Measurements from ENCODE around the gene ARID4A.

ARID4A gene

GRCh38 chr14:58278177-58278576 lies 20.2 kb upstream of the ARID4A start:
- Histone ChIP-seq H3K9ac (ENCODE audit: low read depth, low read length) (no peak overlapping the region), H3K36me3 (ENCODE audit: insufficient read depth, low read depth, low read length) (peaks cover 77% of the 10 kb centered on the region), H3K27me3 (ENCODE audit: insufficient read depth, low read length) (no peaks in the 10 kb centered on the region), H3K4me3 (ENCODE audit: low read length) (no peak overlapping the region), H3K9me3 (ENCODE audit: insufficient read depth, low read depth, low read length) (no peaks in the 10 kb centered on the region), H3K27ac (ENCODE audit: low read length) (no peak overlapping the region), H3K4me1 (ENCODE audit: insufficient read depth, low read length) (no peaks in the 10 kb centered on the region)

- no peaks in the 10 kb centered on the region for H3K27me3 ChIP-seq (ENCODE audit: insufficient read depth, low read length)
- no peaks in the 10 kb centered on the region for H3K4me1 ChIP-seq (ENCODE audit: insufficient read depth, low read length)
- H3K4me3 ChIP-seq (ENCODE audit: low read length) = no peak overlapping the region
- H3K9ac ChIP-seq (ENCODE audit: low read depth, low read length) = no peak overlapping the region
- H3K9me3 ChIP-seq (ENCODE audit: insufficient read depth, low read depth, low read length) = no peaks in the 10 kb centered on the region
- H3K27ac ChIP-seq (ENCODE audit: low read length) = no peak overlapping the region
- peaks cover 90% of the 10 kb centered on the region for H3K36me3 ChIP-seq (ENCODE audit: insufficient read depth, low read depth, low read length)
These were observed 17.2 kb upstream of the ARID4A start for GRCh38 chr14:58280954-58281787.

DNA sequence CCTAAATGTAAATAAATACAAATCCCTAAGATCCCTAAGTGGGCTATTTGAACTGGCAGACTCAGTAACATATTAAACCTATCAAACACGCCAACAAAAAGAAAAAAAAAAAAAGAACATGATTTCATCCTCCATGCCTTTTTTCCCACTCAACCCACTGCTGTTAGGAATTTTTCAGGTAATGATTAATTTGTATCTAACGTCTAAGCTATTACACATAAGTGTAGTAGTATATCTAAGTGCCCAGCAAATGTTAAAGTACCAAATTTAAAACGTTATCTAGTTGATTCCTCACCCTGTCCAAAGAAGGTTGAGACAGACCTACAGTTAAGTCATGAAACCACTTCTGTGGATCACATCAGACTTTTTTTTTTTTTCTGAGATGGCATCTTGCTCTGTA lies 16.4 kb upstream of the ARID4A start:
- no peaks in the 10 kb centered on the region for H3K4me1 ChIP-seq (ENCODE audit: insufficient read depth, low read length)
- H3K27me3 ChIP-seq (ENCODE audit: insufficient read depth, low read length) = no peaks in the 10 kb centered on the region
- H3K4me3 ChIP-seq (ENCODE audit: low read length) = no peak overlapping the region
- H3K27ac ChIP-seq (ENCODE audit: low read length) = no peak overlapping the region
- H3K9me3 ChIP-seq (ENCODE audit: insufficient read depth, low read depth, low read length) = no peaks in the 10 kb centered on the region
- peaks cover 92% of the 10 kb centered on the region for H3K36me3 ChIP-seq (ENCODE audit: insufficient read depth, low read depth, low read length)
- H3K9ac ChIP-seq (ENCODE audit: low read depth, low read length) = no peak overlapping the region

DNA sequence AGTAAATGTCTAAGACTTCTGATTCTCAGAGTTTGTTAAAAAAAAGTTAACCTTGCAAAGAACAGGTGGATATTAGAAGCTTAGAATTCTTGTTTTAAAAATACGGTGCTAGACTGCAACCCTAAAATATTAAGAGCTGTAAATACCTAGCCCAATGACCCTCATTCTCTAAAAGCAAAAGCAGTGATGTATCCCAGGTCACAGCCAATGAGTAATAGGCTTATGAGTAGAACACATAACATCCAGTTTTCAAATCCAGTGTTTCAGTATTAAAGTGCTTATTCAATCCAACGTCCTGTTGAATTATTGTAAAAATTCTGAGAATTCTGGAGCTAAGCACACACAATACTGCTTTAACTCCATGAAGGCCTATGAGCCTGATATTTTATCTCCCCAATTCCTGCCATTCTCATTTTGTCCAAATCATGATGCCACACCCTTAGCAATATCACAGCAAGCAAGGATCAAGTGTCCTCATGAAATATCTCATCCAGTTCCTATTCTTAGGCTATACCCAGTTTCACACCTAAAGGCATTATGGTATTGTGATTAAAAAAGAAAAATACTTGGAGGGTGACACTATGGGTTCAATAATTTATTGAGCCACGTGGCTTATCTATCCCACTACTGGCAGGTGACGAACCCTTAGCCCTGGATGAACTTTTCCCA lies 15.3 kb upstream of the ARID4A start:
- peaks cover 94% of the 10 kb centered on the region for H3K36me3 ChIP-seq (ENCODE audit: insufficient read depth, low read depth, low read length)
- no peaks in the 10 kb centered on the region for H3K4me1 ChIP-seq (ENCODE audit: insufficient read depth, low read length)
- no peak overlapping the region for H3K27ac ChIP-seq (ENCODE audit: low read length)
- no peaks in the 10 kb centered on the region for H3K27me3 ChIP-seq (ENCODE audit: insufficient read depth, low read length)
- no peaks in the 10 kb centered on the region for H3K9me3 ChIP-seq (ENCODE audit: insufficient read depth, low read depth, low read length)
- no peak overlapping the region for H3K4me3 ChIP-seq (ENCODE audit: low read length)
- H3K9ac ChIP-seq (ENCODE audit: low read depth, low read length) = no peak overlapping the region

DNA sequence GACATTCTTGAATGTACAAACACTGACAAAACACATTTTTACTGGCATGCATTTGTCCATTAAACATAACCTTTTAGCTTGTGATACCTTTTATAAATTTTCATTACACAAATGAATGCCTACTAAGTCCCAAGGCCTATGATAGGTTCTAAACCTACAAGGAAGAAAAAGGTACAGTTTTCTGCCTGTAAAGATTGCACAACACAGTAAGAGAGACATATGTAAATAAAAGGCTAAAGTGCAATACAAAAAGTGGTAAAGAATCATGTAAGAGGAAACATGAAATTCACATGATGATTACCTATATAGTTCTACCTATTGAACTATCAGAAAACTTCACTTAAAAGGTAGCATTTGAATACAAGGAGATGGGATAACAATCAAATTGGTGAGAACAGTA lies 14.6 kb upstream of the ARID4A start:
- no peak overlapping the region for H3K27ac ChIP-seq (ENCODE audit: low read length)
- no peak overlapping the region for H3K9ac ChIP-seq (ENCODE audit: low read depth, low read length)
- H3K4me1 ChIP-seq (ENCODE audit: insufficient read depth, low read length) = no peaks in the 10 kb centered on the region
- no peaks in the 10 kb centered on the region for H3K27me3 ChIP-seq (ENCODE audit: insufficient read depth, low read length)
- H3K4me3 ChIP-seq (ENCODE audit: low read length) = no peak overlapping the region
- peaks cover 94% of the 10 kb centered on the region for H3K36me3 ChIP-seq (ENCODE audit: insufficient read depth, low read depth, low read length)
- H3K9me3 ChIP-seq (ENCODE audit: insufficient read depth, low read depth, low read length) = no peaks in the 10 kb centered on the region

GRCh38 chr14:58285132-58285531 lies 13.2 kb upstream of the ARID4A start:
- Histone ChIP-seq H3K4me1 (ENCODE audit: insufficient read depth, low read length) (no peaks in the 10 kb centered on the region), H3K36me3 (ENCODE audit: insufficient read depth, low read depth, low read length) (peaks cover 96% of the 10 kb centered on the region), H3K27me3 (ENCODE audit: insufficient read depth, low read length) (no peaks in the 10 kb centered on the region), H3K4me3 (ENCODE audit: low read length) (no peak overlapping the region), H3K9ac (ENCODE audit: low read depth, low read length) (no peak overlapping the region), H3K9me3 (ENCODE audit: insufficient read depth, low read depth, low read length) (no peaks in the 10 kb centered on the region), H3K27ac (ENCODE audit: low read length) (no peak overlapping the region)

GRCh38 chr14:58287607-58288042 lies 10.7 kb upstream of the ARID4A start:
- Histone ChIP-seq H3K27ac (ENCODE audit: low read length) (no peak overlapping the region), H3K9ac (ENCODE audit: low read depth, low read length) (no peak overlapping the region)

DNA sequence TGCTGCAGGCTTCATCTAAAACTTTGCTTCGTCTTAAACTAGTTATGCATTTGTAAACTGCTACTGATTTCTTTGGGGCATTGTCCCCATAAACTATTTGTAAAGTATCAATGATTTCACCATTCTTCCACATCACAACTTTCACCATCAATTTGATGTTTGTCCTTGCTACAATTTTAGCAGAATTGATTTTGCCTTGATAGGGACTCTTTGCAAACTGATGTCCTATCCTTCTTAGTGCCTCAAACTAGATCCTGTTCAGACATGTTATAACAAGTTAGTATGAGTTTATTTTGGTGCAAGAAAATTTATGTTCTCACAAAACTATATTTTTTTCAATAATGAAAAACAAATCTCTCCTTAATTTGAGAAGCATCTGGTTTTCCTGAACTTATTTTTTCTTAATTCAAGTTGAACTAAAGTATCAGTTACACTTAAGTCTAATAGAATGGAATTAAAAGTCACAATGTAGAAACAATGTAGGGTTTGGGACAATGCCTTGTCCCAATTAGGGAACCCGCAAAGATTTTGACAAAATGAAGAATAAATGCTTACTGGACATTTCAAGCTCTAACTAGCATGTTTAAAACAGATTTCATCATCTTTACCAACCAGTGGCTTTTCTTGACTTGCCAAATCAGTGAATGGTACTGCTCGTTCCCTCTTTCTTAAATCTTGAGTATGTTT lies 10.1 kb upstream of the ARID4A start:
- no peak overlapping the region for H3K27ac ChIP-seq (ENCODE audit: low read length)
- no peak overlapping the region for H3K4me3 ChIP-seq (ENCODE audit: low read length)
- H3K9ac ChIP-seq (ENCODE audit: low read depth, low read length) = no peak overlapping the region
- no peaks in the 10 kb centered on the region for H3K27me3 ChIP-seq (ENCODE audit: insufficient read depth, low read length)
- H3K9me3 ChIP-seq (ENCODE audit: insufficient read depth, low read depth, low read length) = no peaks in the 10 kb centered on the region
- peaks cover 96% of the 10 kb centered on the region for H3K36me3 ChIP-seq (ENCODE audit: insufficient read depth, low read depth, low read length)
- no peaks in the 10 kb centered on the region for H3K4me1 ChIP-seq (ENCODE audit: insufficient read depth, low read length)

More at GRCh38 chr14:58287607-58288042, 10.7 kb upstream of the ARID4A start:
- no peaks in the 10 kb centered on the region for H3K4me1 ChIP-seq (ENCODE audit: insufficient read depth, low read length)
- no peaks in the 10 kb centered on the region for H3K9me3 ChIP-seq (ENCODE audit: insufficient read depth, low read depth, low read length)
- peaks cover 96% of the 10 kb centered on the region for H3K36me3 ChIP-seq (ENCODE audit: insufficient read depth, low read depth, low read length)
- no peak overlapping the region for H3K4me3 ChIP-seq (ENCODE audit: low read length)
- no peaks in the 10 kb centered on the region for H3K27me3 ChIP-seq (ENCODE audit: insufficient read depth, low read length)

DNA sequence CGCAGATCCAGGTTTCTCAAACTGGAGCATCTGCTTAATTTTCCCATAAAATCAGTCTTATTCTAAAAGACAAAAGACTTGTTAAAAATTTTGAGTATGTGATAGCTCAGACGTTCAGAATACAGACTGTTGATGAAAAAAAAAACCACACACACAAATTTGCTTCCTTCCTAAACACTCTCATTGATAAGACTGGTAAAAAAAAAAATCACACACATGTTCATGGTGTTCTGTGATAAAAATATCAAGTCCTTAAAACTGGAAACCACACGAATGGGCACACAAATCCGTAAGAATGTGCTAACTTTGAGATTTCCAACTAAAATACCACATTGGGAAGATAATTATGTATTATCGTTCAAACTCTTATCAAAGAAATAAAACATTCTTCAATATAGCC lies 6.7 kb upstream of the ARID4A start:
- no peak overlapping the region for H3K9ac ChIP-seq (ENCODE audit: low read depth, low read length)
- H3K36me3 ChIP-seq (ENCODE audit: insufficient read depth, low read depth, low read length) = peaks cover 88% of the 10 kb centered on the region
- no peak overlapping the region for H3K4me3 ChIP-seq (ENCODE audit: low read length)

GRCh38 chr14:58292187-58292586 lies 6.2 kb upstream of the ARID4A start:
- Histone ChIP-seq H3K4me1 (ENCODE audit: insufficient read depth, low read length) (peaks cover 5% of the 10 kb centered on the region; the same call in 1 of the 2 replicates), H3K4me3 (ENCODE audit: low read length) (no peak overlapping the region), H3K27ac (ENCODE audit: low read length) (no peak overlapping the region), H3K9ac (ENCODE audit: low read depth, low read length) (no peak overlapping the region), H3K27me3 (ENCODE audit: insufficient read depth, low read length) (no peaks in the 10 kb centered on the region), H3K36me3 (ENCODE audit: insufficient read depth, low read depth, low read length) (peaks cover 82% of the 10 kb centered on the region), H3K9me3 (ENCODE audit: insufficient read depth, low read depth, low read length) (no peaks in the 10 kb centered on the region)

More for the DNA sequence above, 6.7 kb upstream of the ARID4A start:
- Histone ChIP-seq H3K27ac (ENCODE audit: low read length) (no peak overlapping the region), H3K4me1 (ENCODE audit: insufficient read depth, low read length) (peaks cover 5% of the 10 kb centered on the region; the same call in 1 of the 2 replicates), H3K27me3 (ENCODE audit: insufficient read depth, low read length) (no peaks in the 10 kb centered on the region), H3K9me3 (ENCODE audit: insufficient read depth, low read depth, low read length) (no peaks in the 10 kb centered on the region)

GRCh38 chr14:58294201-58294600 lies 4.2 kb upstream of the ARID4A start:
- no peak overlapping the region for H3K4me3 ChIP-seq (ENCODE audit: low read length)
- H3K27me3 ChIP-seq (ENCODE audit: insufficient read depth, low read length) = no peaks in the 10 kb centered on the region
- no peak overlapping the region for H3K27ac ChIP-seq (ENCODE audit: low read length)
- H3K9me3 ChIP-seq (ENCODE audit: insufficient read depth, low read depth, low read length) = no peaks in the 10 kb centered on the region
- H3K36me3 ChIP-seq (ENCODE audit: insufficient read depth, low read depth, low read length) = peaks cover 62% of the 10 kb centered on the region
- peaks cover 5% of the 10 kb centered on the region; the same call in 1 of the 2 replicates for H3K4me1 ChIP-seq (ENCODE audit: insufficient read depth, low read length)
- H3K9ac ChIP-seq (ENCODE audit: low read depth, low read length) = no peak overlapping the region
